Tibial nerve (tissue), 4 donors: ENCODE results near the gene PRKCD. TPM values are rescaled to one million over a fixed set of nuclear protein-coding genes. Genes with fewer than 3 reads are reported as not detected.

Source experiments
- DNase-seq, 2 donors: peaks; one replicate each; pipeline ENCODE4 v3.0.0-alpha.2; 2019; ENCODE audit warnings: low spot score in 2 of 2
- H3K27ac ChIP-seq, 4 donors: fragments of 200-600 bp; sonication (generic) in 3 of 4; one replicate each; pipeline ENCODE4 v1.5.1; 2017 to 2019; ENCODE audit warnings: mild to moderate bottlenecking in 1 of 4
- H3K27me3 ChIP-seq, 2 donors: fragments of 200-600 bp; sonication (generic) in 1 of 2; one replicate each; pipeline versions ENCODE4 v1.5.1 to v1.6.0; 2017 to 2019
- H3K36me3 ChIP-seq, 3 donors: fragments of 200-600 bp; sonication (generic); one replicate each; pipeline ENCODE4 v1.5.1; 2018 to 2019
- H3K4me1 ChIP-seq, 4 donors: fragments of 200-600 bp; sonication (generic) in 3 of 4; one replicate each; pipeline ENCODE4 v1.5.1; 2017 to 2019
- H3K4me3 ChIP-seq, 4 donors: fragments of 200-600 bp; sonication (generic) in 3 of 4; one replicate each; pipeline ENCODE4 v1.5.1; 2017 to 2019; ENCODE audit warnings: mild to moderate bottlenecking in 1 of 4, moderate library complexity in 1 of 4
- H3K9me3 ChIP-seq, 4 donors: fragments of 200-600 bp; sonication (generic) in 3 of 4; one replicate each; pipeline ENCODE4 v1.5.1; 2017 to 2019
- CTCF ChIP-seq, 5 experiments: fragments of 200-600 bp in 3 of 5; fragments of 450-650 bp in 2 of 5; sonication (generic) in 3 of 5; IDR thresholded peaks; one replicate each; pipeline ENCODE4 v1.5.1; 2016 to 2019; ENCODE audit warnings: antibody characterized with exemption in 5 of 5, mild to moderate bottlenecking in 3 of 5, moderate library complexity in 2 of 5
- EP300 ChIP-seq, 2 donors: sonication (generic); formaldehyde crosslinking; IDR thresholded peaks; one replicate each; pipeline ENCODE4 v1.6.1; 2017; ENCODE audit warnings: antibody characterized with exemption in 2 of 2, mild to moderate bottlenecking in 1 of 2
- POLR2A ChIP-seq, 2 donors: fragments of 450-650 bp; IDR thresholded peaks; one replicate each; pipeline ENCODE4 v1.6.1; 2017; ENCODE audit warnings: antibody characterized with exemption in 2 of 2, mild to moderate bottlenecking in 2 of 2, moderate library complexity in 2 of 2
- WGBS, 2 donors: methylation state at CpG; one replicate each; pipeline ENCODE4 v1.1.5; 2018; 5-methylcytosine and 5-hydroxymethylcytosine counted together
- total RNA-seq, 4 donors: library from RNA; depleted of rRNA; stranded (reverse); fragments of >200 nt; gene quantifications; one replicate each; pipeline ENCODE4 v1.1.0, GENCODE V29; 2016

Gene PRKCD
- total RNA-seq, 4 donors from 2014 or later = 13.5 to 30.6 (median 19.9) TPM

DNA sequence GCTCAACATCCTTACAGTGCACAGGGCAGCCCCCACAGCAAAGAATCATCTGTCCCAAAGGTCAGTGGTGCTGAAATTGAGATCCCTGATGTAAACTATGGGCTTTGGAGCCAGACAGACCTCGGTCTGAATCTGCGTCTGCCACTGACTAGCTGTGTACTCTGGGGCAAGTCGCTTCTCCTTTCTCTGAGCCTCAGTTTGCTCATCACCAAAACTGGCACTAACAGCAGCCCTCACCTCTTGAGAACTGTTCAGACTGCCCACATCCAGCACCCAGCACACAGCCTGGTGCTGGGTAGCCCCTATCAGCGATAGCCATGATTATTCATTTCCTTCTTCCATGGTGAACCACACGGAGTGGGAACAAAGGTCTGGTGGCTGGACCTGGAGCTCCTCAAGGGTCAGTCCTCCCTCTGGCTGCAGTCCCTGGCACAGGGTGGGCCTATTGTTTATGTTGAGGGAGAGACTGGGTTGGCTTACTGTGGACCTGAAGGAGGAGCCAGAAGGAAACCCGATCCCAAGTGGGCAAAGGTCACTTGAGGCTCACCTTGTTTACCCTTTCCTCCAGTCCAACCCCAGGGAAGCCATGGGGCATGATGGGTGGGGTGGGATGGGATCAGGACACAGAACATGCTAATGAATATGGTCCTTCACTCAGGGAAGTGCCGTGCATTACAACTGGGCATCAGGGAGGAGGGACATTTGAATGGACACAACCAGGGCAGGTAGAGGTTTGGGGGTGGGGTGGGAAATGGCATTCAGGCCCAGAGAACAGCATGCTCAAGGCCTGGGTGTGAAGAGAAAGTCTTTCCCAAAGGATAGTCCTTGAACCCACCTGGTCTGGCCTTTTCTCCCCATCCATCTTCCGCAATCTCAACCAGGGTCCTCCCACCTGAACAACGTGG, 1.6 kb upstream of the PRKCD start:
- Histone ChIP-seq H3K27ac (peak overlapping the region in 2 of 4 donors; percentile 15 to 89), H3K4me1 (peaks cover 0 to 56% (median 19%) of the 10 kb centered on the region in 4 donors), H3K9me3 (no peaks in the 10 kb centered on the region), H3K36me3 (no peaks in the 10 kb centered on the region), H3K4me3 (no peak overlapping the region), H3K27me3 (peaks cover 0 to 14% of the 10 kb centered on the region in 2 donors)
- TF ChIP-seq POLR2A (IDR thresholded peaks at IDR 0.05) = no peak
- no peak for TF ChIP-seq CTCF (IDR thresholded peaks at IDR 0.05)
- no peak for TF ChIP-seq EP300 (IDR thresholded peaks at IDR 0.05)
- WGBS, 2 donors = 50 to 53% methylated on average over 9 of the region's 9 CpGs
- no peak for DNase-seq

GRCh38 chr3:53160061-53160659, 849 bp upstream of the PRKCD start:
- Histone ChIP-seq H3K9me3 (no peaks in the 10 kb centered on the region), H3K4me3 (peak overlapping the region; percentile 63 to 91 (median 76)), H3K27me3 (peaks cover 0 to 11% of the 10 kb centered on the region in 2 donors), H3K27ac (peak overlapping the region; percentile 78 to 95 (median 90)), H3K4me1 (peaks cover 0 to 56% (median 19%) of the 10 kb centered on the region in 4 donors), H3K36me3 (no peaks in the 10 kb centered on the region)
- WGBS, 2 donors = 35 to 38% methylated on average over 4 of the region's 4 CpGs
- TF ChIP-seq EP300 (IDR thresholded peaks at IDR 0.05) (no peak), POLR2A (IDR thresholded peaks at IDR 0.05) (no peak), CTCF (IDR thresholded peaks at IDR 0.05) (no peak)
- DNase-seq = no peak

DNA sequence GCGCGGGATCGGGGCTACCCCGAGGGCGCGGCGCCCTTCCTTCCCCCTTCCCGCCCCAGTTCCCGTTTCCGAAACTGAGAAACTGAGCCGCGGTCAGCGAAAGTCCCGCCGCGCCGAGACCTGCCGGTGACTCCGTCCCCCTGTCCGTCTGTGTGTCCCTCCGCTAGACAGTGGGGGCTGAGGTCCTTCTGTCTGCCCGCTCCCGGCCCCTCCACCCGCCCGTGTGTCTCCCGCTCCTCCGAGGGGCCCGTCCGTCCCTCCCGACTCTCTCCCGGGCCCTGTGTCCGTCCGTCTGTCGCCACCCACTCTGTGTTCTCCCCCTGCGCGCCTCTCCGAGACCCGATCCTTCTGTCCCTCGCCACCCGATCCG, 426 bp downstream of the PRKCD start:
- Histone ChIP-seq H3K27ac (peak overlapping the region; percentile 78 to 95 (median 90)), H3K9me3 (no peaks in the 10 kb centered on the region), H3K36me3 (no peaks in the 10 kb centered on the region), H3K4me1 (peaks cover 0 to 59% (median 24%) of the 10 kb centered on the region in 4 donors), H3K4me3 (peak overlapping the region; percentile 63 to 94 (median 82)), H3K27me3 (peaks cover 0 to 2% of the 10 kb centered on the region in 2 donors)
- 0% methylated on average over 19 to 30 of the region's 41 CpGs for WGBS, 2 donors
- DNase-seq = no peak
- no peak for TF ChIP-seq CTCF (IDR thresholded peaks at IDR 0.05)
- no peak for TF ChIP-seq EP300 (IDR thresholded peaks at IDR 0.05)
- TF ChIP-seq POLR2A (IDR thresholded peaks at IDR 0.05) = no peak

DNA sequence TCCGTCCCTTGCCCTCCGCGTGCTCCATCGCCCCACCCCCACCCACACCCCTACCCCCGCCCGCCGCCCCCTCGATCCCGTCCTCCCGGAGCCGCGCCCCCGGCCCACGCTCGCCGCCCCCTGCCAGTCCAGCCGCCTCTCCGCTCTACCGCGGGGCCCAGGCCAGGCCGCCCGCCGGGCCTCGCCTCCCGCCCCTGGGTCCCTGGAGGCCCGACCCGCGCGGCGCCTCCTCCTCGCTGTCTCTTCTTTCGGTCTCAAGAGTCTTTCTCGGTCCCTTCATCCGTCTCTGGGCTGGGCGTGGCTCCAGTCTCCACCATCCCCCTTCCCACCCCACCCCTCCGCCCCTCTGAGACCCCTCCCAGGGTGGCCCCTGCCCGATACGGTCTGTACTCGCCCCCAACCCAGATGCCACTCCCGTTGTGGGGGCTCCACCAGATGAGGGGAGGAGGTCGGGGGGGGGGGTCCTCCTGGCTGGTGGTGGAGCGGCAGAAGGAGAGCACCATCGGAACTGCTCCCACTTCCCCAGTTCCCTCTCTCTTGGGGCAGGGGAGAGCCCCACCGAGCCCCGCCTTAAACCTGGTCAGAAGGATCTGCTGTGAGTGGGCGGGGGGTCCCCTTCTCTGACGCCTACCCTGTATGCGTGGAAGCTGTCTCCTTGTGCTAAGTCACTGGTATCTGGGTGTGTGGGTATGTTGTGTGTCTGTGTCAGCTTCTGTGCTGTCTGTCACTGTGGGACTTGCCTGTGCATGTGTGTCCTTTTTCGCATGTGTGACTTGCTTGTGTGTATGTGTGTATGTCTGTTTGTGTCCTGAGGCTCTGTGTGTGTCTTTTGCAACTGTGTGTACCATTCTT, 1.0 kb downstream of the PRKCD start:
- TF ChIP-seq POLR2A (IDR thresholded peaks at IDR 0.05) (no peak), CTCF (IDR thresholded peaks at IDR 0.05) (no peak), EP300 (IDR thresholded peaks at IDR 0.05) (no peak)
- H3K27me3 ChIP-seq = no peaks in the 10 kb centered on the region
- WGBS, 2 donors = 10 to 12% methylated on average over 29 to 33 of the region's 49 CpGs
- no peaks in the 10 kb centered on the region for H3K9me3 ChIP-seq
- peaks cover 0 to 61% (median 29%) of the 10 kb centered on the region in 4 donors for H3K4me1 ChIP-seq
- peak overlapping the region; percentile 63 to 94 (median 82) for H3K4me3 ChIP-seq
- peak overlapping the region; percentile 78 to 95 (median 90) for H3K27ac ChIP-seq
- no peaks in the 10 kb centered on the region for H3K36me3 ChIP-seq
- DNase-seq = no peak
